Panc1 (cell line): ENCODE results near the gene MEGF8. TPM values are rescaled to one million over a fixed set of nuclear protein-coding genes. Genes with fewer than 3 reads are reported as not detected.

Source experiments
- ATAC-seq: fragments of 200-7000 bp; cut with Tn5 transposase; 2 replicates; pipeline ENCODE4 v1.9.1; 2020; ENCODE audit warnings: mild to moderate bottlenecking, moderate library complexity
- BruUV-seq: library from RNA; stranded (reverse); fragments of 400-500 nt; replicated peaks from 2 replicates; lab custom pipeline; 2021; lab: Mats Ljungman, UMichigan
- CTCF ChIA-PET: fragments of 300-600 bp; sonication (Branson Sonifier 250); formaldehyde crosslinking; loops from one replicate; lab custom pipeline; 2022; ENCODE audit warnings: antibody characterized with exemption; lab: Charles Lee
- POLR2A ChIA-PET: fragments of 300-600 bp; sonication (Branson Sonifier 250); formaldehyde crosslinking; loops from one replicate; lab custom pipeline; 2022; ENCODE audit warnings: antibody characterized with exemption; lab: Charles Lee
- DNase-seq: peaks from one replicate; pipeline ENCODE4 v3.0.0-alpha.2; 2010; ENCODE audit warnings: low read depth, low spot score
- H3K27ac ChIP-seq: 2 replicates; pipeline ENCODE4 v1.5.1; 2011; ENCODE audit warnings: mild to moderate bottlenecking, low read length, inconsistent platforms
- H3K27me3 ChIP-seq: fragments of 200-500 bp; sonication (Bioruptor generic); 2 replicates; pipeline ENCODE4 v1.6.0; 2014; ENCODE audit warnings: low read length, inconsistent platforms; ENCODE audit not compliant: control insufficient read depth, insufficient read depth
- H3K36me3 ChIP-seq: fragments of 200-500 bp; sonication (Bioruptor generic); 2 replicates; pipeline ENCODE4 v1.5.1; 2014; ENCODE audit warnings: inconsistent platforms, mild to moderate bottlenecking, low read length, moderate library complexity; ENCODE audit not compliant: control insufficient read depth, insufficient read depth
- H3K4me1 ChIP-seq: 2 replicates; pipeline ENCODE4 v1.5.1; 2011; ENCODE audit warnings: inconsistent platforms, mild to moderate bottlenecking, low read length, moderate library complexity; ENCODE audit not compliant: control insufficient read depth, insufficient read depth
- H3K4me3 ChIP-seq, 2 experiments: 2 replicates each; pipeline ENCODE4 v1.5.1; 2011 to 2012; ENCODE audit warnings: low read depth in 2 of 2, low read length in 2 of 2, mild to moderate bottlenecking in 2 of 2, inconsistent platforms in 1 of 2, moderate library complexity in 1 of 2
- H3K9me3 ChIP-seq: fragments of 200-500 bp; sonication (Bioruptor generic); 2 replicates; pipeline ENCODE4 v1.5.1; 2014; ENCODE audit warnings: low read depth, mild to moderate bottlenecking, inconsistent platforms, low read length, moderate library complexity; ENCODE audit not compliant: control insufficient read depth, insufficient read depth
- POLR2AphosphoS5 ChIP-seq: IDR thresholded peaks from 2 replicates; pipeline ENCODE4 v1.6.1; 2012; ENCODE audit warnings: mild to moderate bottlenecking, low read depth, low read length, moderate library complexity
- SIN3A ChIP-seq: IDR thresholded peaks from 2 replicates; pipeline ENCODE4 v1.6.1; 2012; ENCODE audit warnings: low read depth, mild to moderate bottlenecking, low read length, moderate library complexity, borderline replicate concordance; ENCODE audit not compliant: insufficient read depth
- TCF7L2 ChIP-seq: IDR thresholded peaks from 2 replicates; pipeline ENCODE4 v1.6.1; 2011; ENCODE audit warnings: mild to moderate bottlenecking, low read depth, low read length, inconsistent platforms
- in situ Hi-C: cut with HindIII; loops from 2 replicates; pipeline ENCODE4 v1.10.0; 2016; ENCODE audit warnings: low sequenced_read_pairs, low pct_unique_long_range_greater_than_20kb
- intact Hi-C: fragments of 100-400 bp; cut with micrococcal nuclease; formaldehyde crosslinking; loops from one replicate; pipeline ENCODE4 v1.10.0; 2022; ENCODE audit not compliant: unreplicated experiment
- total RNA-seq: library from RNA; stranded (reverse); gene quantifications from one replicate; pipeline ENCODE4 v1.2.1, GENCODE V29; 2021; ENCODE audit not compliant: unreplicated experiment
- TF ChIP-seq, protein P1 (sequence below): fragments of 450-650 bp; IDR thresholded peaks from 2 replicates; pipeline ENCODE4 v1.5.1; 2017; ENCODE audit warnings: mild to moderate bottlenecking
- TF ChIP-seq, protein P2 (sequence below), 2 experiments: IDR thresholded peaks; 2 replicates each; pipeline ENCODE4 v1.6.1; 2011 to 2012; ENCODE audit warnings: low read depth in 2 of 2, control low read depth in 1 of 2, low read length in 1 of 2, mild to moderate bottlenecking in 1 of 2, moderate library complexity in 1 of 2; ENCODE audit not compliant: insufficient read depth in 1 of 2

The MEGF8 gene
- total RNA-seq, 1 experiment from 2014 or later: 14.2 TPM

DNA sequence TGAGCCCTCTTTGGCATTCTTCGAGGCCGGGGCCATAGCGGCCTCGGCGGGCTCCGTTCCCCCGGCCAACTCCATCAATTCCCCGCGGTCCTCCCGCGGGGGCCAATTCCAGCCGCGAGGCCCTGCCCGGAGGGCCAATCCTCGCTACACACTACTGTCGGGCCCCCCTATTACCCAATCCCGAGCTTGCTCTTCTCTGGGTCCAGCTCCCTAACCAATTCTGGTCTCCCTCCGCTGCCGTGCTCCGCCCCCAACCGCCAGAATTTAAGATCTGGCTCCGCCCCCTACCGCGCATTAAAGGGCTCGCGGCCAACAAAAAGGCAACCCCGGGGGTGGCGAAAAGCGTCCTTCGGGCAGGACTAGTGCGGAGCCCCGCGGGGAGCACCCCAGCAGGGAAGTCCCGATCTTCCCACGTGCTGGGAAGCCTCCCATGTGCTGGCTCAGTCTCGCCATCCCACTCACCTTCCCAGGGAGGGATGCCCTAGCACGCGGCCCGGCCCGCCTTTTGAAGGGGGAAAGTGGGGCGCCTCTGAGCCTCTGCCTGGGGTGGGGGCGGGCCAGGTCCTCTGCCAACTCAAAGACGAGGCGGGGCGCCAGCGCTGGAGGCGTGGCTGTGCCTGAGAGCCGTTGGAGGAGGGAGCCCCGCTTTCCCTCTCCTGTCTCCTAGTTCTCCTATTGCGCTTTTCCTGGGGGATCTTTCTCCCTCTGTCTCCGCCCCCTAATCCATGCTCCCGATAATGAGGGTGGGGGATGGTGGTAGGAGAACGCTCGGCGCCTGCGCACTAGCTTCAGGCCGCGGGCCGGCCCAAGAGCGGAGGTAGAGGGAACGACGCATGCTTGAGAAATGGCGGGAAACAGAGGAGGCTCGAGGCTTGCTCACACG lies 98.3 kb downstream of the MEGF8 start:
- peak; percentile 92 for ATAC-seq
- Histone ChIP-seq H3K9me3 (no peaks in the 10 kb centered on the region), H3K36me3 (no peaks in the 10 kb centered on the region), H3K27ac (no peak overlapping the region), H3K4me3 (peak overlapping the region; percentile 49 to 53), H3K27me3 (no peaks in the 10 kb centered on the region), H3K4me1 (no peaks in the 10 kb centered on the region; the same call in 1 of the 2 replicates)
- POLR2A ChIA-PET: no interaction called here
- no peak for DNase-seq
- no TSS peak for BruUV-seq
- intact Hi-C loops (no loop called here), in situ Hi-C loops (no loop called here)
- TF ChIP-seq SIN3A (no peak), POLR2AphosphoS5 (no peak), TCF7L2 (no peak)
- TF ChIP-seq, protein P1, sequence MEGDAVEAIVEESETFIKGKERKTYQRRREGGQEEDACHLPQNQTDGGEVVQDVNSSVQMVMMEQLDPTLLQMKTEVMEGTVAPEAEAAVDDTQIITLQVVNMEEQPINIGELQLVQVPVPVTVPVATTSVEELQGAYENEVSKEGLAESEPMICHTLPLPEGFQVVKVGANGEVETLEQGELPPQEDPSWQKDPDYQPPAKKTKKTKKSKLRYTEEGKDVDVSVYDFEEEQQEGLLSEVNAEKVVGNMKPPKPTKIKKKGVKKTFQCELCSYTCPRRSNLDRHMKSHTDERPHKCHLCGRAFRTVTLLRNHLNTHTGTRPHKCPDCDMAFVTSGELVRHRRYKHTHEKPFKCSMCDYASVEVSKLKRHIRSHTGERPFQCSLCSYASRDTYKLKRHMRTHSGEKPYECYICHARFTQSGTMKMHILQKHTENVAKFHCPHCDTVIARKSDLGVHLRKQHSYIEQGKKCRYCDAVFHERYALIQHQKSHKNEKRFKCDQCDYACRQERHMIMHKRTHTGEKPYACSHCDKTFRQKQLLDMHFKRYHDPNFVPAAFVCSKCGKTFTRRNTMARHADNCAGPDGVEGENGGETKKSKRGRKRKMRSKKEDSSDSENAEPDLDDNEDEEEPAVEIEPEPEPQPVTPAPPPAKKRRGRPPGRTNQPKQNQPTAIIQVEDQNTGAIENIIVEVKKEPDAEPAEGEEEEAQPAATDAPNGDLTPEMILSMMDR: no peak
- TF ChIP-seq, protein P2, sequence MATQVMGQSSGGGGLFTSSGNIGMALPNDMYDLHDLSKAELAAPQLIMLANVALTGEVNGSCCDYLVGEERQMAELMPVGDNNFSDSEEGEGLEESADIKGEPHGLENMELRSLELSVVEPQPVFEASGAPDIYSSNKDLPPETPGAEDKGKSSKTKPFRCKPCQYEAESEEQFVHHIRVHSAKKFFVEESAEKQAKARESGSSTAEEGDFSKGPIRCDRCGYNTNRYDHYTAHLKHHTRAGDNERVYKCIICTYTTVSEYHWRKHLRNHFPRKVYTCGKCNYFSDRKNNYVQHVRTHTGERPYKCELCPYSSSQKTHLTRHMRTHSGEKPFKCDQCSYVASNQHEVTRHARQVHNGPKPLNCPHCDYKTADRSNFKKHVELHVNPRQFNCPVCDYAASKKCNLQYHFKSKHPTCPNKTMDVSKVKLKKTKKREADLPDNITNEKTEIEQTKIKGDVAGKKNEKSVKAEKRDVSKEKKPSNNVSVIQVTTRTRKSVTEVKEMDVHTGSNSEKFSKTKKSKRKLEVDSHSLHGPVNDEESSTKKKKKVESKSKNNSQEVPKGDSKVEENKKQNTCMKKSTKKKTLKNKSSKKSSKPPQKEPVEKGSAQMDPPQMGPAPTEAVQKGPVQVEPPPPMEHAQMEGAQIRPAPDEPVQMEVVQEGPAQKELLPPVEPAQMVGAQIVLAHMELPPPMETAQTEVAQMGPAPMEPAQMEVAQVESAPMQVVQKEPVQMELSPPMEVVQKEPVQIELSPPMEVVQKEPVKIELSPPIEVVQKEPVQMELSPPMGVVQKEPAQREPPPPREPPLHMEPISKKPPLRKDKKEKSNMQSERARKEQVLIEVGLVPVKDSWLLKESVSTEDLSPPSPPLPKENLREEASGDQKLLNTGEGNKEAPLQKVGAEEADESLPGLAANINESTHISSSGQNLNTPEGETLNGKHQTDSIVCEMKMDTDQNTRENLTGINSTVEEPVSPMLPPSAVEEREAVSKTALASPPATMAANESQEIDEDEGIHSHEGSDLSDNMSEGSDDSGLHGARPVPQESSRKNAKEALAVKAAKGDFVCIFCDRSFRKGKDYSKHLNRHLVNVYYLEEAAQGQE (IDR thresholded peaks at IDR 0.05; ENCODE audit: insufficient read depth in 1 of 2, low read depth in 2 of 2, low read length in 1 of 2): no peak
- CTCF ChIA-PET: interaction anchor here (0.8 to 1.4 kb wide), 2 partner anchors 12 to 17 kb away, joined by 3 to 4 read pairs; no protein-coding TSS in a partner anchor

DNA sequence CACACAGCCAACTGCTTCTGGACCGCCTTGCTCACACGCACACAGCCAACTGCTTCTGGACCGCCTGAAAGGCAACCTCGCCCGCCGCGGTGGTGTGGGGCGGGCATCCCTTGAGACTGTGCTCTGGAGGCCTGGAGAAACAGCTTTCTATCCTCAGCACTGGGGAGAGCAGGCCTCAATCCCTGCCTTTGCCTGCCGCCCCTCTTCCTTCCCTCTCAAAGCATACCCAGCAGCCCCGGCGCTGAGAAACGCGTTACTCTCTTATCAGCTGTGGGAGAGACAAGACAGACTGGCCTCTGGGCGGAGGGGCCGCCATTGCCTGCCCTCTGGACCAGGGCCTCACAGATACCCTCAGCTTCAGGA lies 98.9 kb downstream of the MEGF8 start:
- DNase-seq: no peak
- TF ChIP-seq, protein P1: no peak
- TF ChIP-seq TCF7L2: no peak
- TF ChIP-seq, protein P2 (IDR thresholded peaks at IDR 0.05; ENCODE audit: insufficient read depth in 1 of 2, low read depth in 2 of 2, low read length in 1 of 2): no peak
- TF ChIP-seq SIN3A: no peak
- no peak for TF ChIP-seq POLR2AphosphoS5
- POLR2A ChIA-PET: no interaction called here
- CTCF ChIA-PET: interaction anchor here (0.8 kb wide), 1 partner anchor 11 kb away, joined by 4 read pairs; no protein-coding TSS in a partner anchor
- Histone ChIP-seq H3K27me3 (no peaks in the 10 kb centered on the region), H3K4me1 (no peaks in the 10 kb centered on the region; the same call in 1 of the 2 replicates), H3K36me3 (no peaks in the 10 kb centered on the region), H3K9me3 (no peaks in the 10 kb centered on the region), H3K27ac (no peak overlapping the region), H3K4me3 (no peak overlapping the region)
- intact Hi-C loops (no loop called here), in situ Hi-C loops (no loop called here)
- ATAC-seq: no peak
- BruUV-seq: no TSS peak
